Activated CD8-positive, alpha-beta memory T cell treated with anti-CD3 and anti-CD28 coated beads for 48 hours (primary cell): ENCODE results near the gene USP17L19.
A peak's percentile ranks its signal among the peaks of the same experiment; 100 is the strongest.
"Not testable (repeated sequence)": the region's sequence is repeated elsewhere in the genome, so short reads cannot be mapped to it uniquely, and the experiment has no call there.

ENCODE experiments used
- DNase-seq, 3 experiments: peaks; one replicate each; pipeline ENCODE4 v3.0.0-alpha.2; 2020; ENCODE audit warnings: low read depth in 2 of 3, low spot score in 2 of 3

Gene USP17L19

GRCh38 chr4:9253078-9253477 is at the start of gene USP17L19:
TSS of gene USP17L19 (plus strand) at chr4:9253378. CDS start at chr4:9253378, 0 bp downstream.
- DNase-seq: not testable (repeated sequence)

GRCh38 chr4:9210357-9210756 is 42.8 kb upstream of the USP17L19 start, which contains the start of gene USP17L10:
TSS of gene USP17L10 (plus strand) at chr4:9210657. CDS start at chr4:9210657, 0 bp downstream.
- DNase-seq: not testable (repeated sequence)

DNA sequence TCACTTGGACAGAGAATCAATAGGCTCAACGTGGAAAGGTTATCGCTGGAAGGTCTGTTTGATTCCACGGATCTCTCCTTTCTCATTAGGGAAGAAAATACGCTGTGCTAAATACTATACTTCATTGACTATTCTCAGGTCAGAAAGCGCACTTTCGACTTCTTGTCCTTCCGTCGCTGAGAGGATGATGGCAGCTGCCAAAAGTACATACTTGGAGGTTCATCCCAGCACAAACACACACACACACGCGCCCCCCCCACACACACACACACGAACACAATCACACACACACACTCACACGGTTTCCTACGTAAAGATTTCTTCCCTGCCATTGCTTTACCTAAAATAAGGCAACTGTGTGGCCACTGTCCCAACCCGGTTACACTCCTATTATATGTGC is 38.5 kb upstream of the USP17L19 start:
- not testable (repeated sequence) for DNase-seq

- not testable (repeated sequence) for DNase-seq
Measured at GRCh38 chr4:9215105-9215504, 38.1 kb upstream of the USP17L19 start, which contains the start of gene USP17L11. TSS of gene USP17L11 (plus strand) at chr4:9215405. CDS start at chr4:9215405, 0 bp downstream.

DNA sequence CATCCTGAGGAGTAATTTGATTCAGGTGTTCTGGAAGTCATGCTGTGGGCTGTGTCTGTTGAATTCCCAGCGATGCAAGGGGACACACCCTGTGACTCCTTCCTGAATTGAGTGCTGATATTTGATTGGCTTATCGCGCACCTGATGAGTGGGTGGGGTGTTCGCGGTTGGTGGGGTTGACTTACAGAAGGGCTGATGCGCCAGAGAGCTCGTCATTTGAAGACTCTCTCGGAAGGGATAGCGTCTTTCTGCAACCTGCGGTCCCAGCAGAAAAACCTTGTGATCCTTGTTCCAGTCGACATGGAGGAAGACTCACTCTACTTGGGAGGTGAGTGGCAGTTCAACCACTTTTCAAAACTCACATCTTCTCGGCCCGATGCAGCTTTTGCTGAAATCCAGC is 33.3 kb upstream of the USP17L19 start, which contains the start of gene USP17L12:
Gene USP17L12 (plus strand): TSS at position 301 of the 400 bp plus-strand sequence. CDS start 0 bp downstream, at position 301.
- not testable (repeated sequence) for DNase-seq

DNA sequence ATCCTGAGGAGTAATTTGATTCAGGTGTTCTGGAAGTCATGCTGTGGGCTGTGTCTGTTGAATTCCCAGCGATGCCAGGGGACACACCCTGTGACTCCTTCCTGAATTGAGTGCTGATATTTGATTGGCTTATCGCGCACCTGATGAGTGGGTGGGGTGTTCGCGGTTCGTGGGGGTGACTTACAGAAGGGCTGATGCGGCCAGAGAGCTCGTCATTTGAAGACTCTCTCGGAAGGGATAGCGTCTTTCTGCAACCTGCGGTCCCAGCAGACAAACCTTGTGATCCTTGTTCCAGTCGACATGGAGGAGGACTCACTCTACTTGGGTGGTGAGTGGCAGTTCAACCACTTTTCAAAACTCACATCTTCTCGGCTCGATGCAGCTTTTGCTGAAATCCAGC is 28.6 kb upstream of the USP17L19 start, which contains the start of gene USP17L13:
Gene USP17L13 (plus strand): TSS at position 301 of the 400 bp plus-strand sequence. CDS start 0 bp downstream, at position 301.
- DNase-seq: not testable (repeated sequence)

GRCh38 chr4:9230249-9230648 is 22.9 kb upstream of the USP17L19 start:
- not testable (repeated sequence) for DNase-seq

DNA sequence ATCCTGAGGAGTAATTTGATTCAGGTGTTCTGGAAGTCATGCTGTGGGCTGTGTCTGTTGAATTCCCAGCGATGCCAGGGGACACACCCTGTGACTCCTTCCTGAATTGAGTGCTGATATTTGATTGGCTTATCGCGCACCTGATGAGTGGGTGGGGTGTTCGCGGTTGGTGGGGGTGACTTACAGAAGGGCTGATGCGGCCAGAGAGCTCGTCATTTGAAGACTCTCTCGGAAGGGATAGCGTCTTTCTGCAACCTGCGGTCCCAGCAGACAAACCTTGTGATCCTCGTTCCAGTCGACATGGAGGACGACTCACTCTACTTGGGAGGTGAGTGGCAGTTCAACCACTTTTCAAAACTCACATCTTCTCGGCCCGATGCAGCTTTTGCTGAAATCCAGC is 19.1 kb upstream of the USP17L19 start, which contains the start of gene USP17L15:
Gene USP17L15 (plus strand): TSS at position 301 of the 400 bp plus-strand sequence. CDS start 0 bp downstream, at position 301.
- DNase-seq: not testable (repeated sequence)

GRCh38 chr4:9238461-9238860 is 14.7 kb upstream of the USP17L19 start:
- DNase-seq: not testable (repeated sequence)

DNA sequence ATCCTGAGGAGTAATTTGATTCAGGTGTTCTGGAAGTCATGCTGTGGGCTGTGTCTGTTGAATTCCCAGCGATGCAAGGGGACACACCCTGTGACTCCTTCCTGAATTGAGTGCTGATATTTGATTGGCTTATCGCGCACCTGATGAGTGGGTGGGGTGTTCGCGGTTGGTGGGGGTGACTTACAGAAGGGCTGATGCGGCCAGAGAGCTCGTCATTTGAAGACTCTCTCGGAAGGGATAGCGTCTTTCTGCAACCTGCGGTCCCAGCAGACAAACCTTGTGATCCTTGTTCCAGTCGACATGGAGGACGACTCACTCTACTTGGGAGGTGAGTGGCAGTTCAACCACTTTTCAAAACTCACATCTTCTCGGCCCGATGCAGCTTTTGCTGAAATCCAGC is 9.6 kb upstream of the USP17L19 start, which contains the start of gene USP17L17:
Gene USP17L17 (plus strand): TSS at position 301 of the 400 bp plus-strand sequence. CDS start 0 bp downstream, at position 301.
- not testable (repeated sequence) for DNase-seq

DNA sequence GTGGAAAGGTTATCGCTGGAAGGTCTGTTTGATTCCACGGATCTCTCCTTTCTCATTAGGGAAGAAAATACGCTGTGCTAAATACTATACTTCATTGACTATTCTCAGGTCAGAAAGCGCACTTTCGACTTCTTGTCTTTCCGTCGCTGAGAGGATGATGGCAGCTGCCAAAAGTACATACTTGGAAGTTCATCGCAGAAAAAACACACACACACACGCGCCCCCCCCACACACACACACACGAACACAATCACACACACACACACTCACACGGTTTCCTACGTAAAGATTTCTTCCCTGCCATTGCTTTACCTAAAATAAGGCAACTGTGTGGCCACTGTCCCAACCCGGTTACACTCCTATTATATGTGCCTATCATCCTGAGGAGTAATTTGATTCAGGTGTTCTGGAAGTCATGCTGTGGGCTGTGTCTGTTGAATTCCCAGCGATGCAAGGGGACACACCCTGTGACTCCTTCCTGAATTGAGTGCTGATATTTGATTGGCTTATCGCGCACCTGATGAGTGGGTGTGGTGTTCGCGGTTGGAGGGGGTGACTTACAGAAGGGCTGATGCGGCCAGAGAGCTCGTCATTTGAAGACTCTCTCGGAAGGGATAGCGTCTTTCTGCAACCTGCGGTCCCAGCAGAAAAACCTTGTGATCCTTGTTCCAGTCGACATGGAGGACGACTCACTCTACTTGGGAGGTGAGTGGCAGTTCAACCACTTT is 5.1 kb upstream of the USP17L19 start, which contains the start of gene USP17L18:
Gene USP17L18 (plus strand): TSS at position 678 of the 728 bp plus-strand sequence. CDS start 0 bp downstream, at position 678.
- DNase-seq: peak in 2 of 3 experiments; percentile 0 to 1

GRCh38 chr4:9257824-9258223 is 4.6 kb downstream of the USP17L19 start, which contains the start of gene USP17L20:
TSS of gene USP17L20 (plus strand) at chr4:9258124. CDS start at chr4:9258124, 0 bp downstream.
- not testable (repeated sequence) for DNase-seq

DNA sequence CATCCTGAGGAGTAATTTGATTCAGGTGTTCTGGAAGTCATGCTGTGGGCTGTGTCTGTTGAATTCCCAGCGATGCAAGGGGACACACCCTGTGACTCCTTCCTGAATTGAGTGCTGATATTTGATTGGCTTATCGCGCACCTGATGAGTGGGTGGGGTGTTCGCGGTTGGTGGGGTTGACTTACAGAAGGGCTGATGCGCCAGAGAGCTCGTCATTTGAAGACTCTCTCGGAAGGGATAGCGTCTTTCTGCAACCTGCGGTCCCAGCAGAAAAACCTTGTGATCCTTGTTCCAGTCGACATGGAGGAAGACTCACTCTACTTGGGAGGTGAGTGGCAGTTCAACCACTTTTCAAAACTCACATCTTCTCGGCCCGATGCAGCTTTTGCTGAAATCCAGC is 9.4 kb downstream of the USP17L19 start, which contains the start of gene USP17L21:
Gene USP17L21 (plus strand): TSS at position 301 of the 400 bp plus-strand sequence. CDS start 0 bp downstream, at position 301.
- DNase-seq: not testable (repeated sequence)

GRCh38 chr4:9267319-9267718 is 14.1 kb downstream of the USP17L19 start, which contains the start of gene USP17L22:
TSS of gene USP17L22 (plus strand) at chr4:9267619. CDS start at chr4:9267619, 0 bp downstream.
- not testable (repeated sequence) for DNase-seq

DNA sequence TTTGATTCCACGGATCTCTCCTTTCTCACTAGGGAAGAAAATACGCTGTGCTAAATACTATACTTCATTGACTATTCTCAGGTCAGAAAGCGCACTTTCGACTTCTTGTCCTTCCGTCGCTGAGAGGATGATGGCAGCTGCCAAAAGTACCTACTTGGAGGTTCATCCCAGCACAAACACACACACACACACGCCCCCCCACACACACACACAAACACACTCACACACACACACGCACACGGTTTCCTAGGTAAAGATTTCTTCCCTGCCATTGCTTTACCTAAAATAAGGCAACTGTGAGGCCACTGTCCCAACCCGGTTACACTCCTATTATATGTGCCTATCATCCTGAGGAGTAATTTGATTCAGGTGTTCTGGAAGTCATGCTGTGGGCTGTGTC is 18.5 kb downstream of the USP17L19 start:
- peak in 2 of 3 experiments; percentile 0 to 4 for DNase-seq
